ENCODE data around the gene PKN3. TPM values are rescaled to one million over a fixed set of nuclear protein-coding genes. Genes with fewer than 3 reads are reported as not detected.
"Not testable (repeated sequence)": the region's sequence is repeated elsewhere in the genome, so short reads cannot be mapped to it uniquely, and the experiment has no call there.

PKN3 gene
- total RNA-seq, 1 experiment from 2014 or later, result 7.4 TPM

DNA sequence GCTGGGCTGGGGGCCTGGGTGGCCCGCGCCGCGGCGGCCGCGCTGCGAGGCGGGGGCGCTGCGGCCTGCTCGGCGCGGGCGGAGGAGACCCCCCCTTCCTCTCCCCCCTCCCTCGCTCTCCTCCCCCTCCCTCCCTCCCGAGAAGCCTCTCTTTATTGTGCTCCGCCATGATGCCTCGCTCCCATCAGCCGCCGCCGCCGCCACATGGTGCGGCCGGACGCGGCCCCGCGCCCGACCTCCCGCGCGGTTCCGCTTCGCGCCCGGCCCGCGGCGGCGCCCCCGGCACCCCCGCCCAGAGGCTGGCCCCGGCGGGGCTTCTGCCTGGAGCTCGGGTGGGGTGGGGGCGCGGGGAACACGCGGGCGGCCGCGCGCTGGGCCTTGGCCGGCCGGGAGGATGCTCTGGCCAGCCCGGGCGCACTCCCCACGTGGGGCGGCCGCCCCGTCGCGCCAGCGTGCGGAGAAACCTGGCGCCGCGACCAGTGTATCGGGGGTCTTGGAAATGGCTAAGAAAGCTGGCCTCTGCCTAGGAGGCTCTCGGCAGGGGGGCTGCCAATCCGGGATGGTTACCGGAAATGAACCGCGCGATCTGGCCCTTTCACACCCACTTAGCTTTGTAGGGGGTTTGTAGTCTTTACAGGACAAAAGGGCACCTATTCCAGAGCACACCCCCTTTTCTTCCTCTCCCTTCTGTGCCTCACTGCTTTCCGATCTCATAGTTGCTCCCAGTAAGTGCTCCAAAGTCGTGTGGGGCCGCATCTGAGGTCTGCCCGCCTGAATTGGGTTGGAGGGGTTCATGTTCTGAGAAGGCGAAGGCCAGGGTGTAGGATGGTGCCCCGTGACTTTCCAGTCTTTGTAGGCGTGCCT is 12.3 kb upstream of the PKN3 start:
- no peak for DNase-seq (ENCODE audit: extremely low read depth, low read depth)

DNA sequence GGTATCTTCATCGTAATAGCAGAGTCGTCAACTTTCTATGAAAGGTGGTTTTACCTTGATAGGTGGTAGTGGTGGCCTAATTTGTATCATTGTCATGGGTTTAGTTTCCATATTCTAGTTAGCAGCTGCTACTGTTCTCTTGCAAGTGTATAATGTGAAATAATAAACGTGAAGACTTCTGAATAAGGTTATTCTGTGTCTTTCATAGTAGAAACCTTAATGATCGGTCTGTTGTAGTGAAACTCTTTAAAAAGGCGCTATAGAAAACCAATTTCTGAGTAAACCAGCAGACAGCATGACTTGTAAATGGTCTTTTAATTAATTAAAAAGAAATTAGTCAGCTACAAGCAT is 11.6 kb upstream of the PKN3 start:
- no peak for DNase-seq (ENCODE audit: extremely low read depth, low read depth)

DNA sequence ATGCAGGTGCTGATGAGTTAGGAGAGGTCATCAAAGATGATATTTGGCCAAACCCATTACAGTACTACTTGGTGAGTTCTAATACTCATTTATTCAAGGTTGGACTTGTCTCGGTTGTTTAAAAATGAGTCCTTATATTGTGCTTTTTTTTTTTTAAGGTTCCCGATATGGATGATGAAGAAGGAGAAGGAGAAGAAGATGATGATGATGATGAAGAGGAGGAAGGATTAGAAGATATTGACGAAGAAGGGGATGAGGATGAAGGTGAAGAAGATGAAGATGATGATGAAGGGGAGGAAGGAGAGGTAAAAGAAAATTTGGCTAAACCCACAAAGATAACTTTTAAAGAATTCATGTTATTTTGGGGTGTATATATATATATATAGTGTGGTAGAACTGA is 8.6 kb upstream of the PKN3 start:
- not testable (repeated sequence) for DNase-seq (ENCODE audit: extremely low read depth, low read depth)

DNA sequence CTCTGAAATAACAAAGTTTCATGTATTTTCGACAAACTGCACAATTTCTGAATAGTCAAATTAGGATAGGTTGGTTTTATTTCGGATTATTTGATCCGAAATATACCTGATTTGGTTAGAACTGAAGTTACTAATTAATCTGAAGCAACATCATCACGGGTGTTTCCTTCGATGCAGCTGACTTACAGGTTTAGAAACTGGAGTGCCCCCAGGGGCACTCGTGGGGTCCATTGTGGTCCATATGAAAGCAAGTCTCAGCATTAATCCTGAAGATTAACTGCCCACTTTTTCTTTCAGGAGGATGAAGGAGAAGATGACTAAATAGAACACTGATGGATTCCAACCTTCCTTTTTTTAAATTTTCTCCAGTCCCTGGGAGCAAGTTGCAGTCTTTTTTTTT is 8.0 kb upstream of the PKN3 start:
- no peak for DNase-seq (ENCODE audit: extremely low read depth, low read depth)

DNA sequence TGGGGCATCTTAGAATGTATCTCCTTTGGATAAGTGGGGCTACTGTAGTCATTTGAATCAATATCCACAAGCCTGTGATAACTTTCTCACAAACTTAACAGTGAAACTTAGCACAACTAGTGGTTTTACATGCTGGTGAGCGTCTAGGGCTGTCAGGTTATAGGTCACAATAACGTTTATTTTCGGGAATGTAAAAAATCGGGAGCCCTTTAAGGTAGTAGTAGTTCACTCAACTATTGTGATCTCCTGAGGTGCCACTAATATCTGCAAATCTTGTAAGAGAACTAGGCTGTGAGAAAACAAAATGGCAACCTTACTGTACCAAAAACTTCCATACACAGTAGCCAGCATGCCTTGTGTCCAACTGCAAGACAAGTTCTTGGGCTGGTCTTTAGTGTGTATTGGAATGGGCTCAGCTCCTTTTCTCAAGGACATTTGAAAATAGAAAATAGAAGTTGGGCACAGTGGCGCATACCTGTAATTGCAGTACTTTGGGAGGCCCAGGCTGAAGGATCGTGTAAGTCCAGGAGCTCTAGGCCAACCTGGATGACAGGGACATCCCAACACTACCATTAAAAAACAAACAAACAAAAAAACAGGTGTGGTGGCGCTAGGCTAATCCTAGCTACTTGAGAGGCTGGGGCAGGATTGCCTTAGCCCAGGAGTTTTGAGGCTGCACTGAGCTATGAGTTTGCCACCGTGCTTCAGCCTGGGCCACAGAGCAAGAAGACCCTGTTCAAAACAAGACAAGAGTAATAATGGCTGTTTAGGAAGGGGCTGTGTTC is 5.2 kb upstream of the PKN3 start:
- no peak for DNase-seq (ENCODE audit: extremely low read depth, low read depth)

DNA sequence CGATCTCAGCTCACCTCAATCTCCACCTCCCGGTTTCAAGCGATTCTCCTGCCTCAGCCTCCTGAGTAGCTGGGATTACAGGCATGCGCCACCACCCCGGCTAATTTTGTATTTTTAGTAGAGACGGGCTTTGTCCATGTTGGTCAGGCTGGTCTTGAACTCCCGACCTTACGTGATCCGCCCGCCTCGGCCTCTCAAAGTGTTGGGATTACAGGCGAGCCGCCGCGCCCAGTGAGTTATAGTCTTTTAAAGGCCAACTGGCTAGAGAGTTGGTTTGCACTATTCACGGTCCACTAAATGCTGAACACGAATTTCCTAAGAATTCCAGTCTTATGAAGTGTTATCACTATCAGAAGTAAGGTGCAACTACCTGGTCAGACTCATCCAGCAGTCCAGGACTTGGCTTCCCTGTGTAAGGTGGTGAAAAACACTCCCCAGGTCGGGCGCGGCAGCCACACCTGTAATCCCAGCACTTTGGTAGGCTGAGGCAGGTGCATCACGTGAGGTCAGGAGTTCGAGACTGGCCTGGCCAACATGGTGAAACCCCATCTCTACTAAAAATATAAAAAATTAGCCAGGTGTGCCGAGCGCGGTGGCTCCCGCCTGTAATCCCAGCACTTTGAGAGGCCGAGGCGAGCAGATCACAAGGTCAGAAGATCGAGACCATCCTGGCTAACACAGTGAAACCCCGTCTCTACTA is 3.1 kb upstream of the PKN3 start:
- DNase-seq (ENCODE audit: extremely low read depth, low read depth), result not testable (repeated sequence)

DNA sequence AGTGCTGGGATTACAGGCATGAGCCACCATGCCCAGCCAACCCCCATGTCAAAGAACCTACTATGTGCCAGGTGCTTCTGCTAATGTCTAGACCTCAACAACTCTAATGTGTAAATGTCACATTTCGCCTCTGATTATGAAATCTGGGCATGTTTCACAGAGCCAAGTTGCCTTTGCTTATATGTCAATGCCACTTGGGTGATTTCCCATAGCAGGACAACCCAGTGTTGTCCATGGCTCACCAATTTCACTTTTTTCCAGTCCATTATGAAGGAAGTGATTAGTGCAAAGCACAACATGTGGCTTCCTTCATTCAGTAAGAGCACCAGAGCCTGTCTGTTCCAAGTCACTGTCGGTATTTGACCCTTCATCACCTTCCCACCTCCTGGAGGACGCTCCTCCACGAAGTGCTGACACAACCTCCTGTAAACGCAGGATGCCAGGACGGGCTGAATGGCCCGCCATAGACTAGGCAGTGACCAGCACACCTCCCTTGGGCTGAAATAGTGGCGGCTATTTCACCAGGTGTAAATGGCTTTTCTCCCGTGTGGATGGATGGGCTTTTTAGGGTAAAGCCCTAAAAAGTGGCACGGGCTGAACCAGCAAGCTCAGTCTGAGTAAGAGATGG is 962 bp upstream of the PKN3 start:
- no peak for DNase-seq (ENCODE audit: extremely low read depth, low read depth)

DNA sequence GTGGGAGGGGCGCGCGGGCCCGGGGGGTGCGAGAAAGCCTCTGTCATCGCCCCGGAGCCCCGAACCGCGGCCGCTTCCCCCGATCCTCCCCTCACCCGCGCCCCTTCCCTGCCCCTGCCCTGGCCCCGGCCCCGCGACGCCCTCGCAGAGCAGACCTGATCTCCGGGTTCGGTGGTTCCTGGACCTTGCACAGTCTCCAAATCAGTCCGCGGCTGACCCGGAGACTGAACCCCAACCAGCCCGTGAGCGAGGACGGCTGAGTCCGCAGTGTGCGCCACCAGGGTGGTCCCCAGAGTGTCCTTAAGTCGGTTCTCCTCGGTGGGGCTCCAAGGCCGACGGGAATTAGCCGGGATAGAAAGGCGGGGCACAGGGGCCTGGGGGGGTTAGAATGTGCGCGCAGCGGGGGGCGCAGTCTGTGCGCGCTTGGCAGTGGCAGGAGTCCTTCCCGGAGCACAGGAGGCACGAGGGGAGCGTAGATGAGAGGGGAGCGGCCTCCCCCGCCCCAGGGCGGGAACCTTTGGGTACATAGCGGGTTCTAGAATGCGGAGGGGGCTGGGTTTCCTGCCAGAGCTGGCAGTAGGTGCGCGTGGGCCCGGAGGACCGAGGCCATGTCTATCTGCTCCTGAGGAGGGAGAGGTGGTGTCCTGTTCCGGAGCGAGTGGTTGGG is 779 bp downstream of the PKN3 start:
- DNase-seq (ENCODE audit: extremely low read depth, low read depth), result no peak

DNA sequence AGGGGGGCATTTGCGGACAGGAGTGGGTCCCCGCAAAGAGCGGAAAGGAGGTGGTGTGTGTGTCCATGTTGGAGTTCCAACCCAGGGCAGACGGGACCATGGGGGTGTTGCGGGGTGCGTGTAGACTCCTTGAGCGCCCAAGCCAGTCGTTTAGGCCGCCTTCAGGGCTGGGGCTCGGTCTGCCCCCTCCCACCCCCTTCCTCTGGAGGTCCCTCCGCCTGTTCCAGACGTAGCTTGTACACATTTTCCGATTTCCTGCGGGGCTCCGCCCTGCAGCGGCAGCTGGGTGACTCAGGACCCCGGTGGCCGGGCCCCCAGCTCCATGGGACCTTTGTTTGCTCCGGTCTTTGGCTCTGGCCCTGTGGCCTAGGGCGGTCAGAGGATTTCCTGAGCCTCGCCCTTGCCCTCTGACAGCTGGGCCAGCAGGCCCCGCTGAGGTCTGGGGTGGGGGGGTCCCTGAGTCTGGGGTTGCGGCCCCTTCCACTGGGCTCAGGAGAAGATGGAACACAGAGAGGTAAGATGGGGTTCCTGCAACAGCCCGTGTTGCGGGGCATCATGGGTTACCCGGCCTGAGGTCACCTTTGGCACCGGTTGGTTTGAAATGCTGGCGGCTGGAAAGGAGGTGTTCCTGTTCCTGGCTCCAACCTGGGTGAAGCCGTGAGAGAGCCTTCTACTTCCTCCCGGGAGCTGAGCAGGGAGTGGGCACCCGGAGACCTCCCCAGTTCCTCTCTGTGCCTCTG is 1.5 kb downstream of the PKN3 start:
- no peak for DNase-seq (ENCODE audit: extremely low read depth, low read depth)

DNA sequence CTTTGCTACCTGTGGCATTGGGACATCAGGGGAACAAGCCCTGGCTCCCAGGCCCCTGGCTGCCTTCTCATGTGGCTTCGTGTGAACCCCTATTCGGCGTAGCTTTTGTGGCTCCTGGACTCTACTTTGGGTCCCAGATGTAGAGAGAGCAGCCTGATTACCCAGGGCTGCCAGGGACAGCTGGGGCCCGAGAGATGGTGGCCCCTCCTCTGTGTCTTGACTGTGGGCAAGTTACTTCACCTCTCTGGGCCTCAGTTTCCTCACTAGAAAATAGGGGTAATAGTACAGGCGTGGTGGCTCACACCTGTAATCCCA is 2.0 kb downstream of the PKN3 start:
- no peak for DNase-seq (ENCODE audit: extremely low read depth, low read depth)

DNA sequence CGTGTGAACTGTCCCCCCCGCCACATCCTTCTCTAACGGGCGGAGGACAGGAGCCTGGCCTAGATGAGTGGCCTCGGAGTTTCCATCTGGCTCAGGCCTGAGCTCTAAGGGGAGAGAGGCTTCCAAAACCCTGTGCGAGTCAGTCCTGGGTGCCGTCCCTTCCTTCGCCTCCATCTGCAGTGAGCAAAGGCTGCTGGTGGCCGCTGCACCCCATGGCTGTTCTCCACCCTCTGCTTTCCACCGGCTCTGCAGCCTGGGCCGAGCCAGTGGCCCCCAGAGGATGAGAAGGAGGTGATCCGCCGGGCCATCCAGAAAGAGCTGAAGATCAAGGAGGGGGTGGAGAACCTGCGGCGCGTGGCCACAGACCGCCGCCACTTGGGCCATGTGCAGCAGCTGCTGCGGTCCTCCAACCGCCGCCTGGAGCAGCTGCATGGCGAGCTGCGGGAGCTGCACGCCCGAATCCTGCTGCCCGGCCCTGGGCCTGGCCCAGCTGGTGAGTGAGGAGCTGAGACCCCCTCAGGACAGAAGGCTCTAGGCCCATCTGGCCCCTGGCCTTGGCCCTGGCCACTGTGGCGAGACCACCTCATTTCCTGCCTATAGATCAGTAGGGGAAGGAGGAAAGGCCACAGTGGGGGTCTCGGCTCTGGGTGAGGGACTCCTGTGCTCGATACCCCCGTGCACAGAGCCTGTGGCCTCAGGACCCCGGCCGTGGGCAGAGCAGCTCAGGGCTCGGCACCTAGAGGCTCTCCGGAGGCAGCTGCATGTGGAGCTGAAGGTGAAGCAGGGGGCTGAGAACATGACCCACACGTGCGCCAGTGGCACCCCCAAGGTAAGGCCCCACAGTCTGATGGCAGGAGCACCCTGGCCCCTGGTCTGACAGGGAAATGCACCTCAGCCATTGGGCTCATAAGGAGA is 3.0 kb downstream of the PKN3 start:
- no peak for DNase-seq (ENCODE audit: extremely low read depth, low read depth)

DNA sequence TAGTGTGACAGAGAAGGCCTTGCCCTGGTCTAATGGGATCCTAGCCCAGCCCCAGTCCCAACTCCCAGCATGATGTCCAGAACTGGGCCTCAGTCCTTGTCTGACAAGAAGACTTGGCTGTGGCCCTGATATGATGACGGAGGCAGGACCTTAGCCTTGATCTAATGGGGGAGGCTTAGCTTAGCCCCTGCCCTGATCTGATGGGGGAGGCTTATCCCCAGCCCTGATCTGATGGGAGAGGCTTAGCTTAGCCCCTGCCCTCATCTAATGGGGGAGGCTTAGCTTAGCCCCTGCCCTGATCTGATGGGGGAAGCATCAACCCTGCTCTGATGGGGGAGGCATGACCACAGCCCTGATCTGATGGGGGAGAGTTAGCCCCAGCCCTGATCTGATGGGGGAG is 3.7 kb downstream of the PKN3 start:
- DNase-seq (ENCODE audit: extremely low read depth, low read depth), result no peak

DNA sequence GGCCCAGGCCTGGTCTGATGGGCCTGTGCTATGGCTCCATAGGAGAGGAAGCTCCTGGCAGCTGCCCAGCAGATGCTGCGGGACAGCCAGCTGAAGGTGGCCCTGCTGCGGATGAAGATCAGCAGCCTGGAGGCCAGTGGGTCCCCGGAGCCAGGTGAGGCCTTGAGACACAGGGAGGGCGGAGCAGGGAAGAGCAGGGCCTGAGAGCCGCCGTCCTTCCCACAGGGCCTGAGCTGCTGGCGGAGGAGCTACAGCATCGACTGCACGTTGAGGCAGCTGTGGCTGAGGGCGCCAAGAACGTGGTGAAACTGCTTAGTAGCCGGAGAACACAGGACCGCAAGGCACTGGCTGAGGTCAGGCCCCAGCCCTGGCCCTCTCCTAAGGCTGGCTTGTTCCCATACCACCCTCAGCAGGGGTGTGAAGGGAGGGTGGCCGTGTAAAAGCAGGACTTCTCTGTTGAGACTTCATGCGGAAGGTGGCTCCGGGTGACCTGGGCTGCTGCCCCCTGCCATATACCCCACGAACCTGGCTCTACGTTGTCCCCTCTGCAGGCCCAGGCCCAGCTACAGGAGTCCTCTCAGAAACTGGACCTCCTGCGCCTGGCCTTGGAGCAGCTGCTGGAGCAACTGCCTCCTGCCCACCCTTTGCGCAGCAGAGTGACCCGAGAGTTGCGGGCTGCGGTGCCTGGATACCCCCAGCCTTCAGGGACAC is 4.5 kb downstream of the PKN3 start:
- DNase-seq (ENCODE audit: extremely low read depth, low read depth), result no peak

DNA sequence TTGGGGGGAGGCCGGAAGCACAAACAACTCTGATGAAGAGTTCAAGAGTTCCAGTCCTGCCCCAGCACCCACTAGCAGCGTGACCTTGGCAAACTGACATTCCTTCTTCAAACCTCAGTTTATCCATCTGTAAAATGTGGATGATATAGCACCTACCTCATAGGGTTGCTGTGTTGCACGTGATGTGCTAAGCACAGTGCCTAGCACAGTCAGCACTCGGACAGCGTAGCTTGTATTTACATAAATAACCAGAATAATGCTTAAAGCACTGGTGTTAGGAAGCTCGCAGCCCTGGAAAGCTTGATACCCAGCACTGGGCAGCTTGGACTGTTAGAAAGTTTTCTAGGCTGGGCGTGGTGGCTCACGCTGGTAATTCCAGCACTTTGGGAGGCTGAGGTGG is 5.1 kb downstream of the PKN3 start:
- DNase-seq (ENCODE audit: extremely low read depth, low read depth), result no peak

DNA sequence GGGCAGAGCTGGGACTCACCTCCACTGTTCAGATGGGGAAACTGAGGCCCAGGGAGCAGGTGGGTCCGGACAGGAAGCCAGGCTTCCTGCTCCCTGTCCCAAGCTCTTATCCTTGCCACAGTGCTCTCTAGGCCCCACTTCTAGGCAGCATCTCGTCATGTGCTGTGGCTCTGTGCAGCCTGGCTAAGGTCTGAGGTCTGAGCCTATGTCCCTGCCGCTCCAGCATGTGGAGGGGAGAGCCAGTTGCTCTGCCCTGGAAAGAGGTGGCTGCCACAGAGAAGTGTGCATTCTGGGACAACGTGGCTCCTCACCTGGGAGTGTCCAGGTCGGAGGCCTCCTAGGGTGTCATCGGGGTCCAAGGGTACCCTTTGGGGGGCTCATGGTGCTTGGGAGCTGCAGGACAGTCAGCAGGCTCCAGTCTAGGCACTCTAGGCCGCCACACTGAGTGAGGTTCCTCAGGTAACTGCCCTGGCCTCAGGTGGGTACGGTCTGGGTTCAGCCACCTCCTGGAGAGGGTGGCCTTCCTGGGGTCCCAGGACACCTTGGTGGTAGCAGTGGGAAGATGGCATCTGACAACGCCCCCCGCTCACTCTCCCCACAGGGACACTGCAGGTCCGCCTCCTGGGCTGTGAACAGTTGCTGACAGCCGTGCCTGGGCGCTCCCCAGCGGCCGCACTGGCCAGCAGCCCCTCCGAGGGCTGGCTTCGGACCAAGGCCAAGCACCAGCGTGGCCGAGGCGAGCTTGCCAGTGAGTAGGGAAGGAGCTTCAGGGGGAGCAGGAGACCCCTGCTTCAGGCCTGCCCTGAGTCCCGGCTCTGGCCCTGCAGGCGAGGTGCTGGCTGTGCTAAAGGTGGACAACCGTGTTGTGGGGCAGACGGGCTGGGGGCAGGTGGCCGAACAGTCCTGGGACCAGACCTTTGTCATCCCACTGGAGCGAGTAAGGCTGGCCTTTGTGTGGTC is 10.4 kb downstream of the PKN3 start:
- no peak for DNase-seq (ENCODE audit: extremely low read depth, low read depth)

DNA sequence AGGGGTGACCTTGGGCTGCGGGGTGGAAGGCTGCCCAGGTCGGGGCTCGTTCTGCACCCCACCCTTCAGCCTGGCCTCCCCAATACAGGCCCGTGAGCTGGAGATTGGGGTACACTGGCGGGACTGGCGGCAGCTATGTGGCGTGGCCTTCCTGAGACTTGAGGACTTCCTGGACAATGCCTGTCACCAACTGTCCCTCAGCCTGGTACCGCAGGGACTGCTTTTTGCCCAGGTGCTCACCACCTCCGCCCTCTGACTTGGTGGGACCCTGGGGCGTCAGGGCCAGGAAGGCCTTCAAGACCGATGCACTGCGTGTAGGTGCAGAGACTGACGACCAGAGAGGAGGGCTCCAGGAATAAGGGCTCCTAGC is 11.1 kb downstream of the PKN3 start:
- no peak for DNase-seq (ENCODE audit: extremely low read depth, low read depth)

DNA sequence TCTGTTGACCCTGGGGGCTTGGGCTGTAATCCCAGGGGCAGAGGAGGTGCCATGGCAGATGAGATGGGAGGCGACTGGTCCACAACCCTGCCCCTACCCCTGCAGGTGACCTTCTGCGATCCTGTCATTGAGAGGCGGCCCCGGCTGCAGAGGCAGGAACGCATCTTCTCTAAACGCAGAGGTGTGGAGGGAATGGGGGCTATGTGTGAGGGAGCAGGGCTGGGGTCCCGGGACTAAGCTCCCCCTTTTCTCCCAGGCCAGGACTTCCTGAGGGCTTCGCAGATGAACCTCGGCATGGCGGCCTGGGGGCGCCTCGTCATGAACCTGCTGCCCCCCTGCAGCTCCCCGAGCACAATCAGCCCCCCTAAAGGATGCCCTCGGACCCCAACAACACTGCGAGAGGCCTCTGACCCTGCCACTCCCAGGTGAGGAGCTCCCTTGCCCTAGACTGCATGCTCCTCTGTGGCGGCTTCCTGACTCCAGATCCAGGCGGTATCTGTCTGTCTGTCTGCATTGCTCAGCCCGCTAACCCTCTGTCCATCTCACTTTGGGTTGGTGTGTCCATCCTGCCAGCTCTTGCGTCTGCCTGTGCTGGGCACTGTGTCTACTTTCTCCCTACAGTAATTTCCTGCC is 11.8 kb downstream of the PKN3 start:
- DNase-seq (ENCODE audit: extremely low read depth, low read depth), result no peak
